ENCODE data around the gene ALX4.

DNA sequence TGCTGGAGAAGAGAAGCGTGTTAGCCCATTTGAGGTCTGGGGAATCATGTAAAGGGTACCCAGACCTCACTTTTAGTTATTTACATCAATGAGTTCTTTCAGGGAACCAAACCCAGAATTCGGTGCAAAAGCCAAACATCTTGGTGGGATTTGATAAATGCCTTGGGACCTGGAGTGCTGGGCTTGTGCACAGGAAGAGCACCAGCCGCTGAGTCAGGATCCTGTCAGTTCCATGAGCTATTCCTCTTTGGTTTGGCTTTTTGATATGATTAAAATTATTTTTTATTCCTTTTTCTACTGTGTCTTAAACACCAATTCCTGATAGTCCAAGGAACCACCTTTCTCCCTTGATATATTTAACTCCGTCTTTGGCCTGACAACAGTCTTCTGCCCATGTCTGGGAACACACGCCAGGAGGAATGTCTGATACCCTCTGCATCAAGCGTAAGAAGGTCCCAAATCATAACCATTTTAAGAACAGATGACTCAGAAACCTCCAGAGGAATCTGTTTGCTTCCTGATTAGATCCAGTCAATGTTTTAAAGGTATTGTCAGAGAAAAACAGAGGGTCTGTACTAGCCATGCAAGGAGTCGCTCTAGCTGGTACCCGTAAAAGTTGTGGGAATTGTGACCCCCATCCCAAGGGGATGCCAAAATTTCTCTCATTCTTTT lies 65.2 kb downstream of the ALX4 start:
- TF ChIP-seq, protein P1, sequence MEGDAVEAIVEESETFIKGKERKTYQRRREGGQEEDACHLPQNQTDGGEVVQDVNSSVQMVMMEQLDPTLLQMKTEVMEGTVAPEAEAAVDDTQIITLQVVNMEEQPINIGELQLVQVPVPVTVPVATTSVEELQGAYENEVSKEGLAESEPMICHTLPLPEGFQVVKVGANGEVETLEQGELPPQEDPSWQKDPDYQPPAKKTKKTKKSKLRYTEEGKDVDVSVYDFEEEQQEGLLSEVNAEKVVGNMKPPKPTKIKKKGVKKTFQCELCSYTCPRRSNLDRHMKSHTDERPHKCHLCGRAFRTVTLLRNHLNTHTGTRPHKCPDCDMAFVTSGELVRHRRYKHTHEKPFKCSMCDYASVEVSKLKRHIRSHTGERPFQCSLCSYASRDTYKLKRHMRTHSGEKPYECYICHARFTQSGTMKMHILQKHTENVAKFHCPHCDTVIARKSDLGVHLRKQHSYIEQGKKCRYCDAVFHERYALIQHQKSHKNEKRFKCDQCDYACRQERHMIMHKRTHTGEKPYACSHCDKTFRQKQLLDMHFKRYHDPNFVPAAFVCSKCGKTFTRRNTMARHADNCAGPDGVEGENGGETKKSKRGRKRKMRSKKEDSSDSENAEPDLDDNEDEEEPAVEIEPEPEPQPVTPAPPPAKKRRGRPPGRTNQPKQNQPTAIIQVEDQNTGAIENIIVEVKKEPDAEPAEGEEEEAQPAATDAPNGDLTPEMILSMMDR (IDR thresholded peaks at IDR 0.05): no peak
- TF ChIP-seq RCOR1 (IDR thresholded peaks at IDR 0.05; ENCODE audit: low read depth, low read length) (no peak), CHD4 (IDR thresholded peaks at IDR 0.05; ENCODE audit: borderline replicate concordance) (no peak)
- TF ChIP-seq, protein P2, sequence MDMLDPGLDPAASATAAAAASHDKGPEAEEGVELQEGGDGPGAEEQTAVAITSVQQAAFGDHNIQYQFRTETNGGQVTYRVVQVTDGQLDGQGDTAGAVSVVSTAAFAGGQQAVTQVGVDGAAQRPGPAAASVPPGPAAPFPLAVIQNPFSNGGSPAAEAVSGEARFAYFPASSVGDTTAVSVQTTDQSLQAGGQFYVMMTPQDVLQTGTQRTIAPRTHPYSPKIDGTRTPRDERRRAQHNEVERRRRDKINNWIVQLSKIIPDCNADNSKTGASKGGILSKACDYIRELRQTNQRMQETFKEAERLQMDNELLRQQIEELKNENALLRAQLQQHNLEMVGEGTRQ (IDR thresholded peaks at IDR 0.05): no peak

All from A549 (cell line).